Upper lobe of right lung (tissue), 1 donor: Measurements from ENCODE around the gene ZFP36L2. TPM values are rescaled to one million over a fixed set of nuclear protein-coding genes. Genes with fewer than 3 reads are reported as not detected.

ENCODE experiments used
- ATAC-seq: fragments of 200-7000 bp; cut with Tn5 transposase; one replicate; pipeline ENCODE4 v1.9.1; 2020; ENCODE audit warnings: mild to moderate bottlenecking, moderate library complexity
- DNase-seq: peaks from one replicate; pipeline ENCODE4 v3.0.0-alpha.2; 2020
- H3K27ac ChIP-seq: fragments of 200-600 bp; one replicate; pipeline ENCODE4 v1.8.0; 2022
- H3K27me3 ChIP-seq: fragments of 200-600 bp; one replicate; pipeline ENCODE4 v1.8.0; 2022; ENCODE audit warnings: mild to moderate bottlenecking
- H3K36me3 ChIP-seq: fragments of 200-600 bp; one replicate; pipeline ENCODE4 v1.8.0; 2022
- H3K4me1 ChIP-seq: fragments of 200-600 bp; one replicate; pipeline ENCODE4 v1.8.0; 2022
- H3K4me3 ChIP-seq: fragments of 200-600 bp; one replicate; pipeline ENCODE4 v1.8.0; 2022; ENCODE audit warnings: mild to moderate bottlenecking
- H3K9me3 ChIP-seq: fragments of 200-600 bp; one replicate; pipeline ENCODE4 v1.8.0; 2022
- intact Hi-C: fragments of 100-400 bp; cut with DNase I; formaldehyde crosslinking; loops from one replicate; pipeline ENCODE4 v1.11.0; 2022
- total RNA-seq: library from RNA; stranded (reverse); fragmentation: NEBNext Ultra II Directional; extraction: Animal tissue kit (Norgen Biotek cat#: 25700); gene quantifications from one replicate; pipeline ENCODE4 v1.2.1, GENCODE V29; 2021
- TF ChIP-seq, protein P1 (sequence below): fragments of 200-600 bp; IDR thresholded peaks from one replicate; pipeline ENCODE4 v1.8.0; 2022; ENCODE audit warnings: antibody characterized with exemption
- donor health status: DM: no; HTN: yes; CAD: no; lungs with severe emphysema.

ZFP36L2 gene
- total RNA-seq, 1 donor from 2014 or later = 139 TPM

DNA sequence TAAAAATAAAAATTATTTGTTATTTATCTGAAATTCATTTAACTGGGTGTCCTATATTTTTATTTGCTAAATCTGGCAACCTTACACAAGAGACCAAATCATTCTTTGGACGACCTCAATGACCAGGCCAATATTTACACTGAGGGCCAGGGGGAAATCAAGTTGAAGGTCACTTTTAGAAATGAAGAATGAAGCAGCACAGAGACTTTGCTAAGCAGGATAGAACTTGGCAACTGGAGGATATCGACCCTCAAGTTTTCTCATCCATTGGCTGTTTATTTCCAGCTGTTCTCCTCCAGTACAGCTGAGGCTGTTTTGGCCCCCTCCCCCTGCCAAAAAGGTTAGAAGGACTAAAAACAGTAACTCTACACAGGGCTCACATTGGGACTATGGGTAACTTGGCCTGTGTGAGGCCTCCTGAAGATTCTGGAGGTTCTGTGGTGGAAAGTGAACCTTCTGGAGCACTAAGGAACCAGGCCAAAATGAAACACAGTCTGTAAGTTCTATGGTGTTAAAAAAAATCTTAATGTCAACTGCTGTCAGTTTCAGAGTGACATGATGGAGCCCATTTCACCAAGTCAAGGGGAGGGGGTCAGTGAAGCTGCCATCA lies 32.2 kb upstream of the ZFP36L2 start:
- ATAC-seq (no peak), DNase-seq (no peak)
- Histone ChIP-seq H3K4me1 (no peaks in the 10 kb centered on the region), H3K36me3 (no peaks in the 10 kb centered on the region), H3K27ac (no peak overlapping the region), H3K27me3 (no peaks in the 10 kb centered on the region), H3K4me3 (no peak overlapping the region), H3K9me3 (no peaks in the 10 kb centered on the region)
- TF ChIP-seq, protein P1, sequence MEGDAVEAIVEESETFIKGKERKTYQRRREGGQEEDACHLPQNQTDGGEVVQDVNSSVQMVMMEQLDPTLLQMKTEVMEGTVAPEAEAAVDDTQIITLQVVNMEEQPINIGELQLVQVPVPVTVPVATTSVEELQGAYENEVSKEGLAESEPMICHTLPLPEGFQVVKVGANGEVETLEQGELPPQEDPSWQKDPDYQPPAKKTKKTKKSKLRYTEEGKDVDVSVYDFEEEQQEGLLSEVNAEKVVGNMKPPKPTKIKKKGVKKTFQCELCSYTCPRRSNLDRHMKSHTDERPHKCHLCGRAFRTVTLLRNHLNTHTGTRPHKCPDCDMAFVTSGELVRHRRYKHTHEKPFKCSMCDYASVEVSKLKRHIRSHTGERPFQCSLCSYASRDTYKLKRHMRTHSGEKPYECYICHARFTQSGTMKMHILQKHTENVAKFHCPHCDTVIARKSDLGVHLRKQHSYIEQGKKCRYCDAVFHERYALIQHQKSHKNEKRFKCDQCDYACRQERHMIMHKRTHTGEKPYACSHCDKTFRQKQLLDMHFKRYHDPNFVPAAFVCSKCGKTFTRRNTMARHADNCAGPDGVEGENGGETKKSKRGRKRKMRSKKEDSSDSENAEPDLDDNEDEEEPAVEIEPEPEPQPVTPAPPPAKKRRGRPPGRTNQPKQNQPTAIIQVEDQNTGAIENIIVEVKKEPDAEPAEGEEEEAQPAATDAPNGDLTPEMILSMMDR = no peak
- intact Hi-C loops = no loop called here

- H3K9me3 ChIP-seq = no peaks in the 10 kb centered on the region
- ATAC-seq = no peak
- no peak overlapping the region for H3K4me3 ChIP-seq
- H3K4me1 ChIP-seq = peaks cover 7% of the 10 kb centered on the region
- H3K27ac ChIP-seq = no peak overlapping the region
- TF ChIP-seq, protein P1 = no peak
- H3K36me3 ChIP-seq = no peaks in the 10 kb centered on the region
- DNase-seq = no peak
- H3K27me3 ChIP-seq = no peaks in the 10 kb centered on the region
- intact Hi-C loops = no loop called here
Measured at GRCh38 chr2:43255296-43255910, 29.0 kb upstream of the ZFP36L2 start.

GRCh38 chr2:43254331-43254730 lies 27.9 kb upstream of the ZFP36L2 start:
- DNase-seq (no peak), ATAC-seq (no peak)
- H3K4me1 ChIP-seq = peaks cover 7% of the 10 kb centered on the region
- no peaks in the 10 kb centered on the region for H3K27me3 ChIP-seq
- H3K9me3 ChIP-seq = no peaks in the 10 kb centered on the region
- H3K27ac ChIP-seq = no peak overlapping the region
- no peaks in the 10 kb centered on the region for H3K36me3 ChIP-seq
- intact Hi-C loops = no loop called here
- TF ChIP-seq, protein P1 = no peak
- no peak overlapping the region for H3K4me3 ChIP-seq

GRCh38 chr2:43251171-43251731 lies 24.8 kb upstream of the ZFP36L2 start:
- TF ChIP-seq, protein P1 = no peak
- intact Hi-C loops = no loop called here

DNA sequence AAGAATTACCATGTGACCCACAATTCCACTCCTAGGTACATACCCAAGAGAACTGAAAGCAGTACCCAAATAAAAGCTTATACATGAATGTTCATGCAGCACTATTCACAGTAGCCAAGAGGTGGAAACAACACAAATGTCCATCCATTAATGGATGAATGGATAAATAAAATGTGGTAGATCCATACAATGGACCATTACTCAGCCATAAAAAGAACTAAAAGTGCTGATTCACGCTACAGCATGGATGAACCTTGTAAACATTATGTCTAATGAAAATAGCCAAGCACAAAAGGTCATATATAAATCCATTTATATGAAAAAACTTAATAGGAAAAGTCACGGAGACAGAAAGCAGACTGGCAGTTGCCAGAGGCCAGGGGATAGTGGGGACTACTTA lies 23.6 kb upstream of the ZFP36L2 start:
- H3K4me3 ChIP-seq = no peak overlapping the region
- H3K9me3 ChIP-seq = no peaks in the 10 kb centered on the region
- H3K27ac ChIP-seq = no peak overlapping the region

More at GRCh38 chr2:43251171-43251731, 24.8 kb upstream of the ZFP36L2 start:
- H3K27ac ChIP-seq = peak overlapping the region; percentile 67
- peak; percentile 62 for ATAC-seq
- DNase-seq = peak; percentile 26
- H3K9me3 ChIP-seq = no peaks in the 10 kb centered on the region
- no peaks in the 10 kb centered on the region for H3K36me3 ChIP-seq
- H3K4me3 ChIP-seq = no peak overlapping the region
- no peaks in the 10 kb centered on the region for H3K27me3 ChIP-seq
- H3K4me1 ChIP-seq = peaks cover 7% of the 10 kb centered on the region

More for the DNA sequence above, 23.6 kb upstream of the ZFP36L2 start:
- Histone ChIP-seq H3K36me3 (no peaks in the 10 kb centered on the region), H3K4me1 (peaks cover 7% of the 10 kb centered on the region), H3K27me3 (no peaks in the 10 kb centered on the region)
- DNase-seq = no peak
- TF ChIP-seq, protein P1 = no peak
- no peak for ATAC-seq
- intact Hi-C loops = no loop called here
